HEK293 (cell line): Measurements from ENCODE around the gene AFAP1L2.

Experiments
- CTCF ChIP-seq: fragments of 450-650 bp; formaldehyde crosslinking; IDR thresholded peaks from 2 replicates; pipeline ENCODE4 v1.5.1; 2016; ENCODE audit warnings: missing biosample characterization, missing genetic modification characterization
- ZNF133 ChIP-seq: fragments of 450-650 bp; formaldehyde crosslinking; IDR thresholded peaks from 2 replicates; pipeline ENCODE4 v1.5.1; 2016; ENCODE audit warnings: missing biosample characterization, missing genetic modification characterization
- ZNF561 ChIP-seq: fragments of 450-650 bp; IDR thresholded peaks from 2 replicates; pipeline ENCODE4 v1.5.1; 2018; ENCODE audit warnings: missing biosample characterization, missing genetic modification characterization, borderline replicate concordance
- ZNF792 ChIP-seq: fragments of 450-650 bp; formaldehyde crosslinking; IDR thresholded peaks from 2 replicates; pipeline ENCODE4 v1.5.1; 2016; ENCODE audit warnings: missing biosample characterization, missing genetic modification characterization
- ZSCAN5A ChIP-seq: fragments of 450-650 bp; formaldehyde crosslinking; IDR thresholded peaks from 2 replicates; pipeline ENCODE4 v1.5.1; 2016; ENCODE audit warnings: missing biosample characterization, missing genetic modification characterization

GRCh38 chr10:114342976-114343375 is 61.3 kb downstream of the AFAP1L2 start:
- TF ChIP-seq CTCF (tag by site-specific recombination), result no peak
- no peak for TF ChIP-seq ZNF792
- no peak for TF ChIP-seq ZNF561 (tag by site-specific recombination)
- TF ChIP-seq ZSCAN5A (tag by site-specific recombination), result no peak
- TF ChIP-seq ZNF133 (tag by site-specific recombination), result no peak
